OCI-LY3 (cell line): ENCODE data around the gene COL8A2.
A peak's percentile ranks its signal among the peaks of the same experiment; 100 is the strongest.

Experiments used
- H2AFZ ChIP-seq: fragments of 200-600, 300-600 bp; shearing (Covaris generic); 2 replicates; pipeline ENCODE4 v1.6.0; 2014; ENCODE audit warnings: antibody characterized with exemption, low read depth, low read length
- H3K27ac ChIP-seq: fragments of 200-600, 300-600 bp; sonication (generic); 2 replicates; pipeline ENCODE4 v1.5.1; 2014; ENCODE audit warnings: mild to moderate bottlenecking, low read length, moderate library complexity, mixed read lengths
- H3K27me3 ChIP-seq: fragments of 200-600, 300-600 bp; sonication (generic); 2 replicates; pipeline ENCODE4 v1.6.1; 2014; ENCODE audit warnings: low read depth, low read length, mixed read lengths
- H3K36me3 ChIP-seq: fragments of 200-600, 300-600 bp; sonication (generic); replicated peaks from 2 replicates; pipeline ENCODE3; 2014; ENCODE audit warnings: low read depth, low read length, mixed read lengths
- H3K4me1 ChIP-seq: fragments of 300-600, 200-600 bp; sonication (generic); 2 replicates; pipeline ENCODE4 v1.6.1; 2014; ENCODE audit warnings: low read length, mixed read lengths
- H3K4me2 ChIP-seq: fragments of 200-600, 300-600 bp; sonication (generic); 2 replicates; pipeline ENCODE4 v1.6.1; 2014; ENCODE audit warnings: low read length, mixed read lengths
- H3K4me3 ChIP-seq: fragments of 300-600, 200-600 bp; sonication (generic); 2 replicates; pipeline ENCODE4 v1.5.1; 2014; ENCODE audit warnings: antibody characterized with exemption, mild to moderate bottlenecking, low read length, moderate library complexity
- H3K79me2 ChIP-seq: fragments of 300-600, 200-600 bp; shearing (Covaris generic); 2 replicates; pipeline ENCODE4 v1.6.1; 2014; ENCODE audit warnings: mild to moderate bottlenecking, low read length, mixed read lengths
- H3K9ac ChIP-seq: fragments of 300-600, 200-600 bp; shearing (Covaris generic); 2 replicates; pipeline ENCODE4 v1.6.0; 2014; ENCODE audit warnings: mild to moderate bottlenecking, low read length, moderate library complexity
- H3K9me3 ChIP-seq: fragments of 200-600, 300-600 bp; shearing (Covaris generic); 2 replicates; pipeline ENCODE4 v1.6.1; 2014; ENCODE audit warnings: low read length, mixed read lengths; ENCODE audit not compliant: insufficient read depth
- H4K20me1 ChIP-seq: fragments of 200-600, 300-600 bp; sonication (generic); 2 replicates; pipeline ENCODE4 v1.6.1; 2016; ENCODE audit warnings: low read length, mixed read lengths; ENCODE audit not compliant: insufficient read depth
- CTCF ChIP-seq: fragments of 200-600, 300-600 bp; sonication (generic); IDR thresholded peaks from 2 replicates; pipeline ENCODE4 v1.5.1; 2014; ENCODE audit warnings: antibody characterized with exemption, low read length, low read depth
- EZH2phosphoT487 ChIP-seq: fragments of 200-600 bp; shearing (Covaris generic); IDR thresholded peaks from 2 replicates; pipeline ENCODE4 v1.6.1; 2018; ENCODE audit warnings: antibody characterized with exemption, mixed run types, low read depth

COL8A2 gene

GRCh38 chr1:36150296-36151133 lies 25.5 kb upstream of the COL8A2 start:
- peaks cover 3% of the 10 kb centered on the region for H3K36me3 ChIP-seq
- peak overlapping the region; percentile 65 for H3K27ac ChIP-seq
- no peaks in the 10 kb centered on the region for H3K27me3 ChIP-seq
- H3K4me1 ChIP-seq, result peaks cover 36% of the 10 kb centered on the region
- peak overlapping the region; percentile 74 for H3K4me3 ChIP-seq
- no peaks in the 10 kb centered on the region for H3K9me3 ChIP-seq
- H3K9ac ChIP-seq, result peak overlapping the region; percentile 62
- peaks cover 35% of the 10 kb centered on the region for H3K79me2 ChIP-seq
- H3K4me2 ChIP-seq, result peak overlapping the region; percentile 81
- no peaks in the 10 kb centered on the region for H4K20me1 ChIP-seq
- no peak for TF ChIP-seq CTCF
- TF ChIP-seq EZH2phosphoT487, result no peak
- H2AFZ ChIP-seq, result peak overlapping the region; percentile 62

GRCh38 chr1:36149973-36150295 lies 24.9 kb upstream of the COL8A2 start:
- H3K9me3 ChIP-seq, result no peaks in the 10 kb centered on the region
- H3K79me2 ChIP-seq, result peaks cover 33% of the 10 kb centered on the region
- peaks cover 33% of the 10 kb centered on the region for H3K4me1 ChIP-seq
- H3K4me3 ChIP-seq, result peak overlapping the region; percentile 74
- peak overlapping the region; percentile 81 for H3K4me2 ChIP-seq
- no peak for TF ChIP-seq CTCF
- TF ChIP-seq EZH2phosphoT487, result no peak
- peak overlapping the region; percentile 62 for H3K9ac ChIP-seq
- peak overlapping the region; percentile 62 for H2AFZ ChIP-seq
- H3K27ac ChIP-seq, result peak overlapping the region; percentile 65
- no peaks in the 10 kb centered on the region for H3K27me3 ChIP-seq
- H4K20me1 ChIP-seq, result no peaks in the 10 kb centered on the region
- peaks cover 3% of the 10 kb centered on the region for H3K36me3 ChIP-seq

GRCh38 chr1:36149237-36149972 lies 24.4 kb upstream of the COL8A2 start, which contains the start of gene TRAPPC3:
Gene TRAPPC3, minus strand, starts transcription at chr1:36149486. Its CDS starts 108 bp downstream, at chr1:36149378.
- no peak for TF ChIP-seq EZH2phosphoT487
- TF ChIP-seq CTCF, result peak; percentile 84
- Histone ChIP-seq H3K9me3 (no peaks in the 10 kb centered on the region), H2AFZ (peak within 1 kb of the TSS; percentile 62), H3K36me3 (peaks cover 3% of the 10 kb centered on the region), H3K4me1 (peaks cover 29% of the 10 kb centered on the region), H3K4me3 (peak within 1 kb of the TSS; percentile 92), H4K20me1 (no peaks in the 10 kb centered on the region), H3K4me2 (peak within 1 kb of the TSS; percentile 93), H3K27ac (peak within 1 kb of the TSS; percentile 65), H3K27me3 (no peaks in the 10 kb centered on the region), H3K9ac (peak within 1 kb of the TSS; percentile 80), H3K79me2 (peaks cover 37% of the 10 kb centered on the region)

GRCh38 chr1:36148821-36149236 lies 23.8 kb upstream of the COL8A2 start:
- H3K27ac ChIP-seq, result peak overlapping the region; percentile 52
- no peak for TF ChIP-seq CTCF
- TF ChIP-seq EZH2phosphoT487, result no peak
- H3K79me2 ChIP-seq, result peaks cover 38% of the 10 kb centered on the region

More at GRCh38 chr1:36148821-36149236, 23.8 kb upstream of the COL8A2 start:
- no peaks in the 10 kb centered on the region for H3K27me3 ChIP-seq
- H2AFZ ChIP-seq, result peak overlapping the region; percentile 8; the same call in 1 of the 2 replicates
- peak overlapping the region; percentile 92 for H3K4me3 ChIP-seq
- H3K9ac ChIP-seq, result peak overlapping the region; percentile 80
- H3K9me3 ChIP-seq, result no peaks in the 10 kb centered on the region
- H3K36me3 ChIP-seq, result peaks cover 3% of the 10 kb centered on the region
- peak overlapping the region; percentile 93 for H3K4me2 ChIP-seq
- no peaks in the 10 kb centered on the region for H4K20me1 ChIP-seq
- peaks cover 29% of the 10 kb centered on the region for H3K4me1 ChIP-seq
